Uterus (tissue), 2 donors: ENCODE measurements around the gene CELSR3.

Source experiments
- CTCF ChIP-seq, 4 experiments: fragments of 200-600 bp in 2 of 4; fragments of 450-650 bp in 2 of 4; sonication (generic) in 2 of 4; IDR thresholded peaks; one replicate each; pipeline ENCODE4 v1.5.1; 2016 to 2019; ENCODE audit warnings: antibody characterized with exemption in 4 of 4, mild to moderate bottlenecking in 2 of 4, moderate library complexity in 1 of 4
- POLR2A ChIP-seq, 2 donors: fragments of 450-650 bp; IDR thresholded peaks; one replicate each; pipeline ENCODE4 v1.6.1; 2016; ENCODE audit warnings: antibody characterized with exemption in 2 of 2, mild to moderate bottlenecking in 1 of 2, moderate library complexity in 1 of 2

- TF ChIP-seq POLR2A (IDR thresholded peaks at IDR 0.05), result no peak
- no peak for TF ChIP-seq CTCF (IDR thresholded peaks at IDR 0.05)
These were observed 18.3 kb upstream of the CELSR3 start for GRCh38 chr3:48680811-48681540.
